H1 (cell line): ENCODE results near the gene ZBTB20. TPM values are rescaled to one million over a fixed set of nuclear protein-coding genes. Genes with fewer than 3 reads are reported as not detected.

ENCODE experiments used
- CTCF ChIA-PET: fragments of 300-600 bp; sonication (Branson Sonifier 250); formaldehyde crosslinking; loops from one replicate; lab custom pipeline; 2021; ENCODE audit not compliant: partially characterized antibody; lab: Charles Lee
- POLR2A ChIA-PET: fragments of 300-600 bp; sonication (Branson Sonifier 250); formaldehyde crosslinking; loops from one replicate; lab custom pipeline; 2021; ENCODE audit warnings: inconsistent platforms; ENCODE audit not compliant: partially characterized antibody; lab: Charles Lee
- DNase-seq, 2 experiments: peaks; one replicate each; pipeline versions ENCODE4 v3.0.0 to v3.0.0-alpha.2; 2010 to 2022; ENCODE audit warnings: low spot score in 2 of 2, low read depth in 1 of 2, mixed read lengths in 1 of 2
- FAIRE-seq: peaks from 2 replicates; lab custom pipeline; 2011; peaks lifted over from hg19 to GRCh38; lab: Jason Lieb, UNC
- H2AFZ ChIP-seq: 2 replicates; pipeline ENCODE4 v1.8.1; 2012; ENCODE audit warnings: low read length, inconsistent platforms
- H2AK5ac ChIP-seq: 2 replicates; pipeline ENCODE4 v1.6.1; 2013; ENCODE audit warnings: low read depth, low read length
- H2BK120ac ChIP-seq: replicated peaks from 2 replicates; pipeline ENCODE3; 2013; ENCODE audit warnings: low read depth, low read length, inconsistent platforms
- H2BK12ac ChIP-seq: 2 replicates; pipeline ENCODE4 v1.6.1; 2013; ENCODE audit warnings: low read depth, low read length
- H2BK15ac ChIP-seq: 2 replicates; pipeline ENCODE4 v1.6.1; 2013; ENCODE audit warnings: low read length
- H2BK20ac ChIP-seq: 2 replicates; pipeline ENCODE4 v1.6.1; 2013; ENCODE audit warnings: low read length
- H2BK5ac ChIP-seq: 2 replicates; pipeline ENCODE4 v1.6.1; 2013; ENCODE audit warnings: low read depth, low read length
- H3K14ac ChIP-seq: 2 replicates; pipeline ENCODE4 v1.6.1; 2013; ENCODE audit warnings: inconsistent platforms; ENCODE audit not compliant: insufficient read length
- H3K18ac ChIP-seq: 2 replicates; pipeline ENCODE4 v1.6.1; 2013; ENCODE audit warnings: low read length; ENCODE audit errors: extremely low read depth
- H3K23ac ChIP-seq: 2 replicates; pipeline ENCODE4 v1.6.1; 2013; ENCODE audit warnings: inconsistent platforms; ENCODE audit not compliant: insufficient read length
- H3K23me2 ChIP-seq: 2 replicates; pipeline ENCODE4 v1.6.1; 2013; ENCODE audit warnings: low read depth, low read length
- H3K27ac ChIP-seq: 2 replicates; pipeline ENCODE4 v1.6.1; 2011; ENCODE audit warnings: low read depth, low read length, inconsistent platforms
- H3K27me3 ChIP-seq, 4 experiments: replicated peaks in 1 of 4; 1 replicate in 1 of 4; 2 replicates in 3 of 4; pipeline versions ENCODE4 v1.6.1 to v1.8.1; 2011 to 2013; ENCODE audit warnings: low read length in 3 of 4, mild to moderate bottlenecking in 3 of 4, inconsistent platforms in 2 of 4, mixed read lengths in 2 of 4, moderate library complexity in 1 of 4; ENCODE audit not compliant: control insufficient read depth in 3 of 4, insufficient read depth in 3 of 4; ENCODE audit errors: extremely low read depth in 1 of 4
- H3K36me3 ChIP-seq, 4 experiments: 2 replicates each; pipeline versions ENCODE4 v1.6.1 to v1.8.1; 2011 to 2013; ENCODE audit warnings: mild to moderate bottlenecking in 4 of 4, low read length in 3 of 4, moderate library complexity in 2 of 4, control low read depth in 1 of 4, inconsistent platforms in 1 of 4; ENCODE audit not compliant: insufficient read depth in 4 of 4, control insufficient read depth in 2 of 4
- H3K4ac ChIP-seq: replicated peaks from 2 replicates; pipeline ENCODE3; 2013; ENCODE audit warnings: low read length, low read depth, mixed read lengths, inconsistent platforms; ENCODE audit not compliant: insufficient read length
- H3K4me1 ChIP-seq, 4 experiments: replicated peaks in 1 of 4; 1 replicate in 1 of 4; 2 replicates in 3 of 4; pipeline versions ENCODE4 v1.6.1 to v1.8.1; 2011 to 2013; ENCODE audit warnings: low read length in 3 of 4, inconsistent platforms in 2 of 4, mixed read lengths in 1 of 4; ENCODE audit not compliant: insufficient read depth in 4 of 4, control insufficient read depth in 3 of 4
- H3K4me2 ChIP-seq, 2 experiments: 2 replicates each; pipeline versions ENCODE4 v1.6.1 to v1.8.1; 2011 to 2013; ENCODE audit warnings: low read depth in 2 of 2, low read length in 2 of 2, control low read depth in 1 of 2, inconsistent platforms in 1 of 2, mild to moderate bottlenecking in 1 of 2; ENCODE audit not compliant: insufficient read depth in 1 of 2
- H3K4me3 ChIP-seq, 4 experiments: fragments of 200-600, 300-600 bp in 1 of 4; sonication (generic), shearing (Covaris generic), sonication (Bioruptor Twin) in 1 of 4; 2 replicates each; pipeline versions ENCODE4 v1.5.1 to v1.8.1; 2011 to 2016; ENCODE audit warnings: low read length in 4 of 4, low read depth in 3 of 4, control low read depth in 2 of 4, inconsistent platforms in 2 of 4, mild to moderate bottlenecking in 2 of 4, mixed read lengths in 1 of 4, moderate library complexity in 1 of 4; ENCODE audit not compliant: insufficient read depth in 2 of 4; ENCODE audit errors: extremely low read depth in 1 of 4
- H3K56ac ChIP-seq: replicated peaks from 2 replicates; pipeline ENCODE3; 2013; ENCODE audit warnings: low read depth, mild to moderate bottlenecking, mixed read lengths, low read length, inconsistent platforms; ENCODE audit not compliant: insufficient read length
- H3K79me1 ChIP-seq: 2 replicates; pipeline ENCODE4 v1.6.1; 2013; ENCODE audit warnings: low read depth, low read length, control low read depth
- H3K79me2 ChIP-seq, 2 experiments: 2 replicates each; pipeline versions ENCODE4 v1.6.1 to v1.8.1; 2012 to 2013; ENCODE audit warnings: low read length in 2 of 2, mild to moderate bottlenecking in 2 of 2, inconsistent platforms in 1 of 2; ENCODE audit not compliant: insufficient read depth in 2 of 2, control insufficient read depth in 1 of 2
- H3K9ac ChIP-seq, 4 experiments: replicated peaks in 1 of 4; 1 replicate in 1 of 4; 2 replicates in 3 of 4; pipeline versions ENCODE4 v1.6.1 to v1.8.1; 2011 to 2013; ENCODE audit warnings: low read depth in 3 of 4, low read length in 3 of 4, control low read depth in 2 of 4, mild to moderate bottlenecking in 2 of 4, moderate library complexity in 2 of 4, inconsistent platforms in 1 of 4; ENCODE audit errors: extremely low read depth in 1 of 4
- H3K9me3 ChIP-seq, 2 experiments: 2 replicates each; pipeline versions ENCODE4 v1.6.1 to v1.8.1; 2012 to 2013; ENCODE audit warnings: mild to moderate bottlenecking in 2 of 2, moderate library complexity in 2 of 2, control low read depth in 1 of 2, inconsistent platforms in 1 of 2, low read depth in 1 of 2, low read length in 1 of 2, mixed read lengths in 1 of 2; ENCODE audit not compliant: insufficient read depth in 2 of 2
- H4K20me1 ChIP-seq, 2 experiments: replicated peaks in 1 of 2; 2 replicates each; pipeline versions ENCODE3 to v1.8.1; 2011 to 2013; ENCODE audit warnings: inconsistent platforms in 2 of 2, low read length in 2 of 2, mild to moderate bottlenecking in 1 of 2; ENCODE audit not compliant: insufficient read depth in 2 of 2, control insufficient read depth in 1 of 2
- H4K5ac ChIP-seq: 2 replicates; pipeline ENCODE4 v1.6.1; 2013; ENCODE audit warnings: low read length, low read depth, mixed read lengths, inconsistent platforms; ENCODE audit not compliant: insufficient read length
- H4K8ac ChIP-seq: 2 replicates; pipeline ENCODE4 v1.8.0; 2013; ENCODE audit warnings: mild to moderate bottlenecking, moderate library complexity, low read length, inconsistent platforms; ENCODE audit not compliant: insufficient read depth; ENCODE audit errors: extremely low read depth
- H4K91ac ChIP-seq: replicated peaks from 2 replicates; pipeline ENCODE3; 2013; ENCODE audit warnings: low read length, mixed read lengths, inconsistent platforms; ENCODE audit not compliant: insufficient read length
- BCL11A ChIP-seq, 2 experiments: IDR thresholded peaks; one replicate each; pipeline ENCODE4 v1.6.1; 2011; ENCODE audit warnings: low read depth in 2 of 2, low read length in 2 of 2, mild to moderate bottlenecking in 2 of 2
- CTBP2 ChIP-seq: IDR thresholded peaks from 2 replicates; pipeline ENCODE4 v1.7.0; 2011; ENCODE audit warnings: borderline replicate concordance, mild to moderate bottlenecking, moderate library complexity, mixed read lengths, low read length; ENCODE audit not compliant: insufficient read depth, insufficient read length
- KDM5A ChIP-seq: fragments of 200-600 bp; IDR thresholded peaks from 2 replicates; pipeline ENCODE4 v1.7.1; 2012; ENCODE audit warnings: mild to moderate bottlenecking, low read length, inconsistent platforms, mixed read lengths
- NANOG ChIP-seq: IDR thresholded peaks from 2 replicates; pipeline ENCODE4 v1.6.1; 2011; ENCODE audit warnings: low read length, low read depth, mild to moderate bottlenecking, inconsistent platforms; ENCODE audit not compliant: insufficient read depth, poor library complexity, severe bottlenecking
- POU5F1 ChIP-seq: IDR thresholded peaks from 2 replicates; pipeline ENCODE4 v1.6.1; 2011; ENCODE audit warnings: low read depth, mild to moderate bottlenecking, low read length, moderate library complexity
- RAD21 ChIP-seq, 2 experiments: IDR thresholded peaks in 1 of 2; conservative IDR thresholded peaks in 1 of 2; 2 replicates each; pipeline ENCODE4 v1.6.1; 2011; ENCODE audit warnings: low read depth in 2 of 2, low read length in 2 of 2, improper control_type of control experiment in 1 of 2, inconsistent platforms in 1 of 2, mild to moderate bottlenecking in 1 of 2, moderate library complexity in 1 of 2
- RBBP5 ChIP-seq: IDR thresholded peaks from 2 replicates; pipeline ENCODE4 v1.7.1; 2012; ENCODE audit warnings: low read depth, mild to moderate bottlenecking, inconsistent platforms, low read length, moderate library complexity, borderline replicate concordance
- RNF2 ChIP-seq: fragments of 200-900, 300-1000 bp; sonication (generic); IDR thresholded peaks from 2 replicates; pipeline ENCODE4 v1.7.1; 2016; ENCODE audit warnings: borderline replicate concordance, low read depth, mild to moderate bottlenecking, antibody characterized with exemption, low read length; ENCODE audit not compliant: poor library complexity, severe bottlenecking; ENCODE audit errors: missing control alignments
- TCF12 ChIP-seq: IDR thresholded peaks from 2 replicates; pipeline ENCODE4 v1.6.1; 2011; ENCODE audit warnings: low read depth, mild to moderate bottlenecking, low read length
- YY1 ChIP-seq: IDR thresholded peaks from 2 replicates; pipeline ENCODE4 v1.6.1; 2011; ENCODE audit warnings: low read depth, mild to moderate bottlenecking, low read length
- WGBS, 2 experiments: shearing (Covaris generic) in 1 of 2; methylation state at CpG; one replicate each; pipeline versions ENCODE4 v1.1.6 to v1.1.7; 2013 to 2015; ENCODE audit warnings: low lambda C conversion rate in 2 of 2, mixed read lengths in 2 of 2, inconsistent platforms in 1 of 2, low coverage in 1 of 2, missing lambda C conversion rate in 1 of 2; ENCODE audit not compliant: insufficient replicate concordance in 2 of 2, insufficient coverage in 1 of 2, insufficient read length in 1 of 2; ENCODE audit errors: extremely low coverage in 1 of 2, missing lambda C conversion rate in 1 of 2; 5-methylcytosine and 5-hydroxymethylcytosine counted together
- polyA plus RNA-seq, 7 experiments: library from polyadenylated mRNA; depleted of rRNA in 3 of 7; stranded (reverse) in 5 of 7; unstranded in 2 of 7; fragments of >200 nt in 5 of 7; fragments of 200-250 nt in 2 of 7; gene quantifications; 1 replicate in 5 of 7; 2 replicates in 1 of 7; 4 replicates in 1 of 7; pipeline versions ENCODE4 v1.2.1 to v1.2.3, GENCODE V29; 2011 to 2013; ENCODE audit warnings: missing spikeins in 2 of 7, mixed read lengths in 2 of 7
- total RNA-seq: library from RNA; stranded (reverse); fragmentation: NEBNext Ultra II Directional; extraction: Animal tissue kit (Norgen Biotek cat#: 25700); gene quantifications from 2 replicates; pipeline ENCODE4 v1.2.1, GENCODE V29; 2021
- TF ChIP-seq, protein P1 (sequence below): IDR thresholded peaks from 2 replicates; pipeline ENCODE4 v1.6.1; 2011; ENCODE audit warnings: low read length, improper control_type of control experiment

ZBTB20 gene
- total and polyA plus RNA-seq, 2 of the 8 experiments (the other 6 are each of a cell fraction or from before 2014, with no cell fraction given), result 0.35 to 1.3 TPM

DNA sequence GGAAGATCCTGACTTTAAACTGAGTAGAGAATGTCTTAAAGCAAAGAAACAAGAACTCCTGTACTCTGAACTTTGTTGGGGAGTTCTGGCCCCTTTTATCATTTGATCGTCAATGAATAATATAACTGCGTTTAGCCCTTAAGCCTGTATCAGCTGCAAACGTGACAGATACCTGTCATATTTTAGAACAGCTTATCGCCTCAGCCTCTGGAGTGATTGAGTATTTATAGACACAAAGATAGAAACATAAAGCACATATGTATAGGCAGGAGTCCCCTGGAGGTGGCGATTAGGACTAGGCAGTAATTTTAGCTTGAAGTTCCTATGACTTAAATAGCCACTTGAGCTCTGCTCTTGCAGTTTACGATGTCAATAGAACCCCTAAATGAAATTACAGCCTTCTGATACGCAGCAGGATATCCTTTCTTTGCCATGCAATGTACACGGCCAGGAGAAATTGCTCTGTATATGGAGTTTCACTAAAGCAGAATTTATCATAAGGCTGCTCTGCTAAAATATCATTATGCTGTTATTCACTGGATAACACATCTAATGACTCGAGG is 531.5 kb downstream of the ZBTB20 start:
- H3K4me3 ChIP-seq, result no peak overlapping the region
- H4K20me1 ChIP-seq, result no peaks in the 10 kb centered on the region
- FAIRE-seq (no peak), DNase-seq (no peak)
- H3K23me2 ChIP-seq, result no peaks in the 10 kb centered on the region
- no peak overlapping the region for H3K23ac ChIP-seq
- no peak overlapping the region for H3K27ac ChIP-seq
- H4K91ac ChIP-seq, result no peak overlapping the region
- H3K56ac ChIP-seq, result no peak overlapping the region
- no peaks in the 10 kb centered on the region for H3K79me1 ChIP-seq
- H3K18ac ChIP-seq, result no peak overlapping the region
- no peak overlapping the region for H3K9ac ChIP-seq
- H3K9me3 ChIP-seq, result no peaks in the 10 kb centered on the region
- no peak overlapping the region for H2BK5ac ChIP-seq
- no peak overlapping the region for H4K5ac ChIP-seq
- H4K8ac ChIP-seq, result no peak overlapping the region; the same call in 1 of the 2 replicates
- H3K27me3 ChIP-seq, result no peaks in the 10 kb centered on the region
- no peak overlapping the region for H2BK15ac ChIP-seq
- H2AFZ ChIP-seq, result no peak overlapping the region
- H3K36me3 ChIP-seq, result no peaks in the 10 kb centered on the region
- H2BK20ac ChIP-seq, result no peak overlapping the region
- peaks cover 0 to 2% (median 0%) of the 10 kb centered on the region in 4 experiments; a peak in 1 of 7 replicates for H3K4me1 ChIP-seq
- H3K79me2 ChIP-seq, result no peaks in the 10 kb centered on the region
- no peak overlapping the region for H3K14ac ChIP-seq
- POLR2A ChIA-PET, result no interaction called here
- H2BK12ac ChIP-seq, result no peak overlapping the region
- H2BK120ac ChIP-seq, result no peak overlapping the region
- WGBS, 2 experiments, result 88% methylated on average over 9 of the region's 9 CpGs; no CpG with 5 or more reads in 1 of the 2 experiments
- H3K4me2 ChIP-seq, result no peak overlapping the region
- H3K4ac ChIP-seq, result no peak overlapping the region
- CTCF ChIA-PET, result interaction anchor here (1.0 to 2.1 kb wide), 3 partner anchors 19 to 325 kb away, joined by 3 to 9 read pairs (median 3); no protein-coding TSS in a partner anchor
- H2AK5ac ChIP-seq, result no peak overlapping the region
- no peak for TF ChIP-seq NANOG
- no peak for TF ChIP-seq RAD21 (IDR thresholded peaks at IDR 0.05 in 1 of 2, conservative IDR thresholded peaks at IDR 0.05 in 1 of 2; ENCODE audit: low read depth in 2 of 2, low read length in 2 of 2)
- TF ChIP-seq YY1, result no peak
- TF ChIP-seq TCF12, result no peak
- TF ChIP-seq KDM5A, result no peak
- no peak for TF ChIP-seq CTBP2
- TF ChIP-seq, protein P1, sequence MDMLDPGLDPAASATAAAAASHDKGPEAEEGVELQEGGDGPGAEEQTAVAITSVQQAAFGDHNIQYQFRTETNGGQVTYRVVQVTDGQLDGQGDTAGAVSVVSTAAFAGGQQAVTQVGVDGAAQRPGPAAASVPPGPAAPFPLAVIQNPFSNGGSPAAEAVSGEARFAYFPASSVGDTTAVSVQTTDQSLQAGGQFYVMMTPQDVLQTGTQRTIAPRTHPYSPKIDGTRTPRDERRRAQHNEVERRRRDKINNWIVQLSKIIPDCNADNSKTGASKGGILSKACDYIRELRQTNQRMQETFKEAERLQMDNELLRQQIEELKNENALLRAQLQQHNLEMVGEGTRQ, result no peak
- no peak for TF ChIP-seq BCL11A (IDR thresholded peaks at IDR 0.05; ENCODE audit: low read depth in 2 of 2, low read length in 2 of 2)
- no peak for TF ChIP-seq RNF2
- TF ChIP-seq RBBP5, result no peak
- no peak for TF ChIP-seq POU5F1
